Activated CD4-positive, alpha-beta memory T cell treated with anti-CD3 and anti-CD28 coated beads for 36 hours (primary cell): Measurements from ENCODE around the gene VAMP2. TPM values are rescaled to one million over a fixed set of nuclear protein-coding genes. Genes with fewer than 3 reads are reported as not detected.

Experiments used
- CTCF ChIA-PET: fragments of 350-600 bp; sonication (Branson Sonifier 250); formaldehyde crosslinking; loops from one replicate; lab custom pipeline; 2021; ENCODE audit warnings: antibody characterized with exemption, inconsistent platforms; lab: Charles Lee
- POLR2A ChIA-PET: fragments of 350-600 bp; sonication (Branson Sonifier 250); formaldehyde crosslinking; loops from one replicate; lab custom pipeline; 2021; ENCODE audit warnings: antibody characterized with exemption; lab: Charles Lee
- DNase-seq: peaks from one replicate; pipeline ENCODE4 v3.0.0-alpha.2; 2020
- H3K27ac Mint-ChIP-seq: one replicate; pipeline ENCODE4 v1.8.0; 2021; ENCODE audit warnings: mixed read lengths
- H3K27me3 Mint-ChIP-seq: one replicate; pipeline ENCODE4 v1.8.0; 2021; ENCODE audit warnings: mixed read lengths
- H3K36me3 Mint-ChIP-seq: one replicate; pipeline ENCODE4 v1.8.0; 2021; ENCODE audit warnings: mixed read lengths
- H3K4me1 Mint-ChIP-seq: one replicate; pipeline ENCODE4 v1.8.0; 2021; ENCODE audit warnings: low read depth, mixed read lengths
- H3K4me3 Mint-ChIP-seq: one replicate; pipeline ENCODE4 v1.8.0; 2021; ENCODE audit warnings: mild to moderate bottlenecking, mixed read lengths
- H3K9me3 Mint-ChIP-seq: one replicate; pipeline ENCODE4 v1.8.0; 2021; ENCODE audit warnings: mixed read lengths
- intact Hi-C: fragments of 100-400 bp; cut with micrococcal nuclease; formaldehyde crosslinking; loops from one replicate; pipeline ENCODE4 v1.15.1; 2023
- total RNA-seq, 2 experiments: library from RNA; stranded (reverse); gene quantifications; one replicate each; pipeline ENCODE4 v1.2.3, GENCODE V29; 2021

VAMP2 gene
- total RNA-seq, 2 experiments from 2014 or later, result 30.1 to 30.4 TPM

DNA sequence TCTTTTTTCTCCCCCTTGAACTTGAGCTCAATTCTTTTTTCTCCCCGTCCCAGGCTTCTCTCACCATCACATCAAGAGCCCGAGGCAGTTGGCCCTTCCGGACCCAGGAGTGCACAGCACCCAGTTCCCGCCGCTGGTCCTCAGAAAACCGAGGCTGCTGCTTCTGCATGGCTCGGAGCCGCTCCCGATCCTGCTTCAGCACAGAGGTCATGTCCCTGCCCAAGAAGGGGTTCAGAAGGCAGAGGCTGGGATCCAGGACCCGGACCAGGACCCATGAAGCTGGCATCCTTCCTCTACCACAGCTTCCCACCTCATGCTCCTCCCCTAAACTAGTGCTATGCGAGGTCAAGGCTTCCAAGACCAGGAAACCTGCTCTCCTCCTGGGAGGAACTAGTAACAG lies 21.0 kb downstream of the VAMP2 start:
- H3K4me1 Mint-ChIP-seq, result peaks cover 1% of the 10 kb centered on the region
- intact Hi-C loops, result no loop called here
- H3K9me3 Mint-ChIP-seq, result no peaks in the 10 kb centered on the region
- peaks cover 1% of the 10 kb centered on the region for H3K27me3 Mint-ChIP-seq
- H3K27ac Mint-ChIP-seq, result no peak overlapping the region
- H3K36me3 Mint-ChIP-seq, result peaks cover 31% of the 10 kb centered on the region
- no peak overlapping the region for H3K4me3 Mint-ChIP-seq
- ChIA-PET CTCF (interaction anchor here (1.7 to 2.9 kb wide), 2 partner anchors 23 to 31 kb away, joined by 6 to 8 read pairs; no protein-coding TSS in a partner anchor), POLR2A (interaction anchor here (1.3 to 3.8 kb wide), 3 partner anchors 10 to 32 kb away, joined by 3 to 34 read pairs (median 5); partner anchors contain the start of gene PER1)
- no peak for DNase-seq

GRCh38 chr17:8141045-8141444 lies 21.7 kb downstream of the VAMP2 start:
- H3K4me1 Mint-ChIP-seq, result peaks cover 2% of the 10 kb centered on the region
- intact Hi-C loops, result no loop called here
- no peak for DNase-seq
- H3K27me3 Mint-ChIP-seq, result peaks cover 1% of the 10 kb centered on the region
- ChIA-PET CTCF (interaction anchor here (1.7 to 4.6 kb wide), 3 partner anchors 19 to 31 kb away, joined by 6 to 37 read pairs (median 8); no protein-coding TSS in a partner anchor), POLR2A (interaction anchor here (1.2 to 3.8 kb wide), 4 partner anchors 11 to 32 kb away, joined by 3 to 34 read pairs (median 4); partner anchors contain the start of gene PER1)
- no peaks in the 10 kb centered on the region for H3K9me3 Mint-ChIP-seq
- no peak overlapping the region for H3K27ac Mint-ChIP-seq
- no peak overlapping the region for H3K4me3 Mint-ChIP-seq
- peaks cover 24% of the 10 kb centered on the region for H3K36me3 Mint-ChIP-seq

- ChIA-PET CTCF (interaction anchor here (0.8 to 4.6 kb wide), 12 partner anchors 10 to 80 kb away, joined by 3 to 37 read pairs (median 8); partner anchors contain the start of gene HES7), POLR2A (interaction anchor here (1.2 to 3.8 kb wide), 7 partner anchors 12 to 48 kb away, joined by 3 to 34 read pairs (median 4); partner anchors contain the start of gene PER1)
- Mint-ChIP-seq H3K36me3 (peaks cover 19% of the 10 kb centered on the region), H3K27ac (no peak overlapping the region), H3K27me3 (peaks cover 1% of the 10 kb centered on the region), H3K4me1 (peaks cover 2% of the 10 kb centered on the region), H3K4me3 (no peak overlapping the region), H3K9me3 (no peaks in the 10 kb centered on the region)
- no peak for DNase-seq
- intact Hi-C loops, result no loop called here
These were observed 22.4 kb downstream of the VAMP2 start for GRCh38 chr17:8140065-8141029.

GRCh38 chr17:8138672-8139371 lies 23.9 kb downstream of the VAMP2 start:
- no peaks in the 10 kb centered on the region for H3K9me3 Mint-ChIP-seq
- no peak overlapping the region for H3K4me3 Mint-ChIP-seq
- peak; percentile 98 for DNase-seq
- intact Hi-C loops, result loop anchor here (1.0 to 5.0 kb wide), 10 partner anchors 12 to 298 kb away; partner anchors contain the start of genes CTC1, NDEL1 and SLC25A35
- H3K27me3 Mint-ChIP-seq, result peaks cover 1% of the 10 kb centered on the region
- peaks cover 14% of the 10 kb centered on the region for H3K36me3 Mint-ChIP-seq
- ChIA-PET CTCF (interaction anchor here (0.6 to 4.6 kb wide), 18 partner anchors 9 to 162 kb away, joined by 3 to 37 read pairs (median 8); partner anchors contain the start of genes ALOXE3, HES7 and PER1), POLR2A (interaction anchor here (0.8 to 3.8 kb wide), 9 partner anchors 12 to 49 kb away, joined by 3 to 34 read pairs (median 6); partner anchors contain the start of gene PER1)
- H3K27ac Mint-ChIP-seq, result no peak overlapping the region
- peaks cover 2% of the 10 kb centered on the region for H3K4me1 Mint-ChIP-seq

DNA sequence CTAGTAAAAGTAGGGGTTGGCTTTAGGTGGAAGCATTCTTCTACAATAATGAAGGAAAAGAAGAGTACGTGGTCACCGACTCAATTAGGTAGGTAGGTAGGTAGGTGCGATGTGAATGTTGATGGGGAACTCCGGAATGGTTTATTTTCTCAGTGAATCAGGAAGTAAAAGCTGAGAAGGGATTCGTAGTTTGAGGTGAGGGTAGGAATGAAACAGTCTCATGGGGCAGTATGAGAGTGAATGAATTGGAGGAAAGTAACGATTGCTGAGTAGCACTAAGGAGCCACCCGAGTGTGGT lies 24.4 kb downstream of the VAMP2 start:
- Mint-ChIP-seq H3K27me3 (peaks cover 1% of the 10 kb centered on the region), H3K9me3 (no peaks in the 10 kb centered on the region), H3K4me1 (peaks cover 2% of the 10 kb centered on the region), H3K27ac (no peak overlapping the region), H3K4me3 (no peak overlapping the region), H3K36me3 (peaks cover 10% of the 10 kb centered on the region)
- intact Hi-C loops, result loop anchor here (1.0 to 5.0 kb wide), 5 partner anchors 13 to 299 kb away; partner anchors contain the start of genes NDEL1 and SLC25A35
- ChIA-PET POLR2A (interaction anchor here (1.1 to 3.8 kb wide), 8 partner anchors 9 to 84 kb away, joined by 3 to 34 read pairs (median 7); partner anchors contain the start of gene PER1), CTCF (interaction anchor here (0.7 to 4.6 kb wide), 18 partner anchors 11 to 157 kb away, joined by 3 to 37 read pairs (median 6); partner anchors contain the start of genes ALOXE3, HES7, PER1 and SLC25A35)
- DNase-seq, result no peak

GRCh38 chr17:8137645-8138373 lies 24.9 kb downstream of the VAMP2 start:
- H3K36me3 Mint-ChIP-seq, result peaks cover 9% of the 10 kb centered on the region
- H3K27me3 Mint-ChIP-seq, result peaks cover 1% of the 10 kb centered on the region
- H3K4me3 Mint-ChIP-seq, result no peak overlapping the region
- intact Hi-C loops, result loop anchor here (1.0 to 5.0 kb wide), 5 partner anchors 13 to 299 kb away; partner anchors contain the start of genes NDEL1 and SLC25A35
- peaks cover 2% of the 10 kb centered on the region for H3K4me1 Mint-ChIP-seq
- no peak for DNase-seq
- no peaks in the 10 kb centered on the region for H3K9me3 Mint-ChIP-seq
- ChIA-PET CTCF (interaction anchor here (0.7 to 4.6 kb wide), 19 partner anchors 11 to 157 kb away, joined by 3 to 37 read pairs (median 6); partner anchors contain the start of genes ALOXE3, HES7, PER1 and SLC25A35), POLR2A (interaction anchor here (1.1 to 3.0 kb wide), 6 partner anchors 9 to 84 kb away, joined by 3 to 28 read pairs (median 5); no protein-coding TSS in a partner anchor)
- no peak overlapping the region for H3K27ac Mint-ChIP-seq

DNA sequence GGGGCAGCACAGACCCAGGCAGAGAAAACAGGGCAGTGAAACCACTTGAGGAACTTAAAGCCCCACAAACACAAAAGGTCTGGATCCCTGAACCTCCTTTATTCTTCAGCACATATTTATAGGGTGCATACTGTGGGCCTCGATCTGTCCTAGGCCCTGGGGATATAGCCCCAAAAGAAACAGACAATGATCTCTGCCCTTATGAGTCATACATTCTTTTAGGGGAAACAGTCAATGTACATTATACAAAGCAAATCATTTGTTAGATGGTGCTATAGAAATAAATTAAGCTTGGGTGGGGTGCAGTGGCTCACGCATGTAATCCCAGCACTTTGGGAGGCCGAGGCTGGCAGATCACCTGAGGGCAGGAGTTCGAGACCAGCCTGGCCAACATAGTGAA lies 28.8 kb downstream of the VAMP2 start:
- ChIA-PET CTCF (interaction anchor here (0.7 to 2.3 kb wide), 5 partner anchors 13 to 60 kb away, joined by 4 to 7 read pairs (median 5); no protein-coding TSS in a partner anchor), POLR2A (no interaction called here)
- H3K27ac Mint-ChIP-seq, result no peak overlapping the region
- intact Hi-C loops, result no loop called here
- H3K27me3 Mint-ChIP-seq, result no peaks in the 10 kb centered on the region
- DNase-seq, result no peak
- no peaks in the 10 kb centered on the region for H3K9me3 Mint-ChIP-seq
- H3K4me3 Mint-ChIP-seq, result no peak overlapping the region
- no peaks in the 10 kb centered on the region for H3K36me3 Mint-ChIP-seq
- H3K4me1 Mint-ChIP-seq, result peaks cover 6% of the 10 kb centered on the region

DNA sequence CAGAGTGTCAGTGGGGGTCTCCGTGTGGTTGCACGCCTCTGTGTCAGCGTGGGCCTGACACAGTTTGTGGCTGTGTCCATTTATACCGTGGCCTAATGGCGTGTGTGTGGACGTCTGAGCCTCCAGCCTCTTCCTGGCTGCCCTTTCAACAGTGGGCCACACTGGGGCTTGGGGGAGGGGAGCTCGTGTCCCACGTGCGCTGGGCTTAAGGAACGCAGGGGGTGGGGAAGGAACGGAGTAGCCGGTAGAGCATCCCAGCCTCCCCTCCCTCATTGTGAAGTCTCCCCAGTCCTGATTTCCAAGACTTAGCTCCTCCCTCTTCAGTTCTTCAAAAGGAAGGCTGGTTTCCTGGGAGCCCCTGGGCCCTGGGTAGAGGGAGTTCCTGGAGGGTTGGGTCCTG lies 29.3 kb downstream of the VAMP2 start:
- POLR2A ChIA-PET, result no interaction called here
- no peak for DNase-seq
- intact Hi-C loops, result no loop called here

GRCh38 chr17:8131844-8132441 lies 30.8 kb downstream of the VAMP2 start:
- intact Hi-C loops, result no loop called here
- Mint-ChIP-seq H3K27ac (peak overlapping the region; percentile 14), H3K4me3 (peak overlapping the region; percentile 1), H3K4me1 (peaks cover 10% of the 10 kb centered on the region), H3K27me3 (peaks cover 5% of the 10 kb centered on the region), H3K36me3 (no peaks in the 10 kb centered on the region), H3K9me3 (no peaks in the 10 kb centered on the region)
- DNase-seq, result no peak
- ChIA-PET POLR2A (interaction anchor here (1.7 kb wide), 1 partner anchor 41 kb away, joined by 9 read pairs; no protein-coding TSS in a partner anchor), CTCF (interaction anchor here (0.6 to 0.9 kb wide), 2 partner anchors 58 to 123 kb away, joined by 4 to 5 read pairs; no protein-coding TSS in a partner anchor)

More for the DNA sequence above, 29.3 kb downstream of the VAMP2 start:
- CTCF ChIA-PET, result interaction anchor here (0.7 to 2.3 kb wide), 5 partner anchors 13 to 59 kb away, joined by 4 to 7 read pairs (median 5); no protein-coding TSS in a partner anchor
- H3K9me3 Mint-ChIP-seq, result no peaks in the 10 kb centered on the region
- H3K36me3 Mint-ChIP-seq, result no peaks in the 10 kb centered on the region
- no peaks in the 10 kb centered on the region for H3K27me3 Mint-ChIP-seq
- H3K4me3 Mint-ChIP-seq, result no peak overlapping the region
- H3K4me1 Mint-ChIP-seq, result peaks cover 6% of the 10 kb centered on the region
- no peak overlapping the region for H3K27ac Mint-ChIP-seq
